H1 (cell line): ENCODE data around the gene RAB3B.

ENCODE experiments used
- ATF2 ChIP-seq: IDR thresholded peaks from 2 replicates; pipeline ENCODE4 v1.6.1; 2012; ENCODE audit warnings: low read length, inconsistent platforms
- CBX5 ChIP-seq: fragments of 300-800, 300-1000 bp; sonication (generic); IDR thresholded peaks from 2 replicates; pipeline ENCODE4 v1.7.1; 2016; ENCODE audit warnings: antibody characterized with exemption, low read length, low read depth
- CTCF ChIP-seq, 3 experiments: IDR thresholded peaks; 1 replicate in 2 of 3; 2 replicates in 1 of 3; pipeline versions ENCODE4 v1.5.1 to v1.6.1; 2011; ENCODE audit warnings: low read length in 3 of 3, mild to moderate bottlenecking in 3 of 3, inconsistent platforms in 2 of 3, low read depth in 1 of 3, moderate library complexity in 1 of 3; ENCODE audit not compliant: insufficient read depth in 1 of 3; ENCODE audit errors: control extremely low read depth in 1 of 3
- EZH2 ChIP-seq: fragments of 200-600 bp; sonication (generic); IDR thresholded peaks from 2 replicates; pipeline ENCODE4 v1.7.1; 2012; ENCODE audit warnings: low read depth, mild to moderate bottlenecking, moderate library complexity, low read length, inconsistent platforms; ENCODE audit not compliant: severe bottlenecking
- GTF2F1 ChIP-seq: IDR thresholded peaks from 2 replicates; pipeline ENCODE4 v1.6.1; 2012; ENCODE audit warnings: low read depth, low read length, improper control_type of control experiment, borderline replicate concordance
- HDAC2 ChIP-seq, 2 experiments: fragments of 300-600 bp in 1 of 2; sonication (generic) in 1 of 2; IDR thresholded peaks; 2 replicates each; pipeline ENCODE4 v1.6.1; 2011 to 2012; ENCODE audit warnings: low read depth in 2 of 2, low read length in 2 of 2, mild to moderate bottlenecking in 2 of 2, moderate library complexity in 2 of 2, borderline replicate concordance in 1 of 2, inconsistent platforms in 1 of 2
- POLR2A ChIP-seq, 2 experiments: IDR thresholded peaks; 1 replicate in 1 of 2; 2 replicates in 1 of 2; pipeline ENCODE4 v1.6.1; 2011; ENCODE audit warnings: low read depth in 2 of 2, low read length in 2 of 2, mild to moderate bottlenecking in 2 of 2; ENCODE audit errors: control extremely low read depth in 1 of 2
- RAD21 ChIP-seq, 2 experiments: IDR thresholded peaks in 1 of 2; conservative IDR thresholded peaks in 1 of 2; 2 replicates each; pipeline ENCODE4 v1.6.1; 2011; ENCODE audit warnings: low read depth in 2 of 2, low read length in 2 of 2, improper control_type of control experiment in 1 of 2, inconsistent platforms in 1 of 2, mild to moderate bottlenecking in 1 of 2, moderate library complexity in 1 of 2
- SIN3A ChIP-seq, 2 experiments: IDR thresholded peaks in 1 of 2; conservative IDR thresholded peaks in 1 of 2; 2 replicates each; pipeline ENCODE4 v1.6.1; 2011 to 2012; ENCODE audit warnings: low read length in 2 of 2, improper control_type of control experiment in 1 of 2, low read depth in 1 of 2, mild to moderate bottlenecking in 1 of 2
- SP1 ChIP-seq: IDR thresholded peaks from 2 replicates; pipeline ENCODE4 v1.6.1; 2011; ENCODE audit warnings: low read depth, low read length
- SRF ChIP-seq: IDR thresholded peaks from 2 replicates; pipeline ENCODE4 v1.6.1; 2011; ENCODE audit warnings: mild to moderate bottlenecking, low read depth, low read length, moderate library complexity
- SUZ12 ChIP-seq: fragments of 200-600 bp; sonication (generic); IDR thresholded peaks from 2 replicates; pipeline ENCODE4 v1.6.1; 2012; ENCODE audit warnings: mild to moderate bottlenecking, inconsistent platforms, low read length, moderate library complexity, mixed read lengths

GRCh38 chr1:51870603-51871350, 119.7 kb downstream of the RAB3B start:
- no peak for TF ChIP-seq CTCF (IDR thresholded peaks at IDR 0.05; ENCODE audit: control extremely low read depth in 1 of 3, insufficient read depth in 1 of 3, low read depth in 1 of 3, low read length in 3 of 3)
- TF ChIP-seq ATF2: no peak
- TF ChIP-seq SUZ12: no peak
- TF ChIP-seq HDAC2 (IDR thresholded peaks at IDR 0.05; ENCODE audit: borderline replicate concordance in 1 of 2, low read depth in 2 of 2, low read length in 2 of 2): no peak
- TF ChIP-seq EZH2: no peak
- no peak for TF ChIP-seq SP1
- no peak for TF ChIP-seq SIN3A (conservative IDR thresholded peaks at IDR 0.05 in 1 of 2, IDR thresholded peaks at IDR 0.05 in 1 of 2; ENCODE audit: low read depth in 1 of 2, low read length in 2 of 2)
- TF ChIP-seq GTF2F1: no peak
- no peak for TF ChIP-seq RAD21 (IDR thresholded peaks at IDR 0.05 in 1 of 2, conservative IDR thresholded peaks at IDR 0.05 in 1 of 2; ENCODE audit: low read depth in 2 of 2, low read length in 2 of 2)
- no peak for TF ChIP-seq CBX5
- no peak for TF ChIP-seq SRF
- no peak for TF ChIP-seq POLR2A (IDR thresholded peaks at IDR 0.05; ENCODE audit: control extremely low read depth in 1 of 2, low read depth in 2 of 2, low read length in 2 of 2)
